ENCODE results near the gene ST6GALNAC4. TPM values are rescaled to one million over a fixed set of nuclear protein-coding genes. Genes with fewer than 3 reads are reported as not detected.

ST6GALNAC4 gene
- total and polyA plus RNA-seq, 9 of the 15 experiments (the other 6 are each of a cell fraction or from before 2014, with no cell fraction given), result 2.6 to 43.1 (median 15.4) TPM

GRCh38 chr9:127862075-127863011 is 54.5 kb downstream of the ST6GALNAC4 start (continued):
- TF ChIP-seq RERE (CRISPR knock-in tag; IDR thresholded peaks at IDR 0.05; ENCODE audit: borderline replicate concordance), result no peak
- TF ChIP-seq MAZ (CRISPR knock-in tag; conservative IDR thresholded peaks at IDR 0.05 in 1 of 2, IDR thresholded peaks at IDR 0.05 in 1 of 2), result peak; percentile 89 to 94
- no peak for TF ChIP-seq ZNF224 (CRISPR knock-in tag; IDR thresholded peaks at IDR 0.05)
- no peak for TF ChIP-seq ZSCAN29 (IDR thresholded peaks at IDR 0.05)
- TF ChIP-seq GATA2 (CRISPR knock-in tag; IDR thresholded peaks at IDR 0.05), result peak; percentile 78
- no peak for TF ChIP-seq SNRNP70 (optimal IDR thresholded peaks at IDR 0.05; ENCODE audit: low read depth, low read length)
- TF ChIP-seq, protein P1, sequence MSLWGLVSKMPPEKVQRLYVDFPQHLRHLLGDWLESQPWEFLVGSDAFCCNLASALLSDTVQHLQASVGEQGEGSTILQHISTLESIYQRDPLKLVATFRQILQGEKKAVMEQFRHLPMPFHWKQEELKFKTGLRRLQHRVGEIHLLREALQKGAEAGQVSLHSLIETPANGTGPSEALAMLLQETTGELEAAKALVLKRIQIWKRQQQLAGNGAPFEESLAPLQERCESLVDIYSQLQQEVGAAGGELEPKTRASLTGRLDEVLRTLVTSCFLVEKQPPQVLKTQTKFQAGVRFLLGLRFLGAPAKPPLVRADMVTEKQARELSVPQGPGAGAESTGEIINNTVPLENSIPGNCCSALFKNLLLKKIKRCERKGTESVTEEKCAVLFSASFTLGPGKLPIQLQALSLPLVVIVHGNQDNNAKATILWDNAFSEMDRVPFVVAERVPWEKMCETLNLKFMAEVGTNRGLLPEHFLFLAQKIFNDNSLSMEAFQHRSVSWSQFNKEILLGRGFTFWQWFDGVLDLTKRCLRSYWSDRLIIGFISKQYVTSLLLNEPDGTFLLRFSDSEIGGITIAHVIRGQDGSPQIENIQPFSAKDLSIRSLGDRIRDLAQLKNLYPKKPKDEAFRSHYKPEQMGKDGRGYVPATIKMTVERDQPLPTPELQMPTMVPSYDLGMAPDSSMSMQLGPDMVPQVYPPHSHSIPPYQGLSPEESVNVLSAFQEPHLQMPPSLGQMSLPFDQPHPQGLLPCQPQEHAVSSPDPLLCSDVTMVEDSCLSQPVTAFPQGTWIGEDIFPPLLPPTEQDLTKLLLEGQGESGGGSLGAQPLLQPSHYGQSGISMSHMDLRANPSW (CRISPR knock-in tag; IDR thresholded peaks at IDR 0.05), result no peak
- TF ChIP-seq RUNX1 (IDR thresholded peaks at IDR 0.05; ENCODE audit: low read depth), result no peak
- TF ChIP-seq MTA3 (IDR thresholded peaks at IDR 0.05; ENCODE audit: borderline replicate concordance), result peak; percentile 95
- TF ChIP-seq BDP1 (IDR thresholded peaks at IDR 0.05; ENCODE audit: insufficient read depth, insufficient read length), result no peak
- TF ChIP-seq YY1 (IDR thresholded peaks at IDR 0.05; ENCODE audit: borderline replicate concordance in 1 of 3, control insufficient read depth in 1 of 3, extremely low read depth in 1 of 3, insufficient read depth in 3 of 3, insufficient read length in 1 of 3, insufficient replicate concordance in 2 of 3, low read depth in 1 of 3, low read length in 2 of 3), result peak in 1 of 3 experiments; percentile 12
- TF ChIP-seq, protein P2, sequence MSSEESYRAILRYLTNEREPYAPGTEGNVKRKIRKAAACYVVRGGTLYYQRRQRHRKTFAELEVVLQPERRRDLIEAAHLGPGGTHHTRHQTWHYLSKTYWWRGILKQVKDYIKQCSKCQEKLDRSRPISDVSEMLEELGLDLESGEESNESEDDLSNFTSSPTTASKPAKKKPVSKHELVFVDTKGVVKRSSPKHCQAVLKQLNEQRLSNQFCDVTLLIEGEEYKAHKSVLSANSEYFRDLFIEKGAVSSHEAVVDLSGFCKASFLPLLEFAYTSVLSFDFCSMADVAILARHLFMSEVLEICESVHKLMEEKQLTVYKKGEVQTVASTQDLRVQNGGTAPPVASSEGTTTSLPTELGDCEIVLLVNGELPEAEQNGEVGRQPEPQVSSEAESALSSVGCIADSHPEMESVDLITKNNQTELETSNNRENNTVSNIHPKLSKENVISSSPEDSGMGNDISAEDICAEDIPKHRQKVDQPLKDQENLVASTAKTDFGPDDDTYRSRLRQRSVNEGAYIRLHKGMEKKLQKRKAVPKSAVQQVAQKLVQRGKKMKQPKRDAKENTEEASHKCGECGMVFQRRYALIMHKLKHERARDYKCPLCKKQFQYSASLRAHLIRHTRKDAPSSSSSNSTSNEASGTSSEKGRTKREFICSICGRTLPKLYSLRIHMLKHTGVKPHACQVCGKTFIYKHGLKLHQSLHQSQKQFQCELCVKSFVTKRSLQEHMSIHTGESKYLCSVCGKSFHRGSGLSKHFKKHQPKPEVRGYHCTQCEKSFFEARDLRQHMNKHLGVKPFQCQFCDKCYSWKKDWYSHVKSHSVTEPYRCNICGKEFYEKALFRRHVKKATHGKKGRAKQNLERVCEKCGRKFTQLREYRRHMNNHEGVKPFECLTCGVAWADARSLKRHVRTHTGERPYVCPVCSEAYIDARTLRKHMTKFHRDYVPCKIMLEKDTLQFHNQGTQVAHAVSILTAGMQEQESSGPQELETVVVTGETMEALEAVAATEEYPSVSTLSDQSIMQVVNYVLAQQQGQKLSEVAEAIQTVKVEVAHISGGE (CRISPR knock-in tag; IDR thresholded peaks at IDR 0.05), result peak in 1 of 3 experiments; percentile 77; a peak in 2 of 6 replicates
- peak; percentile 93 for TF ChIP-seq NCOA1 (IDR thresholded peaks at IDR 0.05; ENCODE audit: low read depth)
